Astrocyte (in vitro differentiated cells and primary cell): ENCODE measurements around the gene COG5. TPM values are rescaled to one million over a fixed set of nuclear protein-coding genes. Genes with fewer than 3 reads are reported as not detected.
A peak's percentile ranks its signal among the peaks of the same experiment; 100 is the strongest.

Experiments
- DNase-seq: peaks from one replicate; pipeline ENCODE4 v3.0.0-alpha.2; 2010; ENCODE audit warnings: low read depth
- FAIRE-seq: peaks from 2 replicates; lab custom pipeline; 2011; peaks lifted over from hg19 to GRCh38; lab: Jason Lieb, UNC
- H2AFZ ChIP-seq: 2 replicates; pipeline ENCODE4 v1.6.0; 2012; ENCODE audit warnings: low read depth, low read length, inconsistent platforms
- H3K27ac ChIP-seq: 2 replicates; pipeline ENCODE4 v1.5.1; 2011; ENCODE audit warnings: low read depth, low read length, inconsistent platforms
- H3K27me3 ChIP-seq: 2 replicates; pipeline ENCODE4 v1.6.0; 2011; ENCODE audit warnings: low read length, inconsistent platforms; ENCODE audit not compliant: insufficient read depth
- H3K36me3 ChIP-seq: 2 replicates; pipeline ENCODE4 v1.5.1; 2011; ENCODE audit warnings: low read length, inconsistent platforms; ENCODE audit not compliant: insufficient read depth
- H3K4me1 ChIP-seq: 2 replicates; pipeline ENCODE4 v1.5.1; 2011; ENCODE audit warnings: low read length, inconsistent platforms; ENCODE audit not compliant: insufficient read depth
- H3K4me2 ChIP-seq: 2 replicates; pipeline ENCODE4 v1.6.0; 2012; ENCODE audit warnings: low read length, inconsistent platforms
- H3K4me3 ChIP-seq: 2 replicates; pipeline ENCODE4 v1.5.1; 2011; ENCODE audit warnings: low read depth, mild to moderate bottlenecking, low read length, inconsistent platforms; ENCODE audit not compliant: insufficient read depth
- H3K79me2 ChIP-seq: 2 replicates; pipeline ENCODE4 v1.6.0; 2012; ENCODE audit warnings: mild to moderate bottlenecking, low read length, inconsistent platforms; ENCODE audit not compliant: insufficient read depth
- H3K9ac ChIP-seq: 2 replicates; pipeline ENCODE4 v1.6.0; 2012; ENCODE audit warnings: mild to moderate bottlenecking, low read length, inconsistent platforms
- H3K9me3 ChIP-seq: 2 replicates; pipeline ENCODE4 v1.5.1; 2012; ENCODE audit warnings: low read depth, mild to moderate bottlenecking, low read length, inconsistent platforms; ENCODE audit not compliant: insufficient read depth
- H4K20me1 ChIP-seq: 2 replicates; pipeline ENCODE4 v1.6.0; 2012; ENCODE audit warnings: low read length, inconsistent platforms; ENCODE audit not compliant: insufficient read depth
- H3K27ac Mint-ChIP-seq: one replicate; pipeline ENCODE4 v1.8.0; 2021; ENCODE audit warnings: mild to moderate bottlenecking, mixed read lengths; ENCODE audit not compliant: unreplicated experiment
- H3K27me3 Mint-ChIP-seq: one replicate; pipeline ENCODE4 v1.8.0; 2021; ENCODE audit warnings: low read depth, mixed read lengths; ENCODE audit not compliant: unreplicated experiment
- H3K36me3 Mint-ChIP-seq: one replicate; pipeline ENCODE4 v1.8.0; 2021; ENCODE audit warnings: low read depth, mixed read lengths; ENCODE audit not compliant: unreplicated experiment
- H3K4me1 Mint-ChIP-seq: one replicate; pipeline ENCODE4 v1.8.0; 2021; ENCODE audit warnings: low read depth, mixed read lengths; ENCODE audit not compliant: unreplicated experiment
- H3K4me3 Mint-ChIP-seq: one replicate; pipeline ENCODE4 v1.8.0; 2021; ENCODE audit warnings: mild to moderate bottlenecking, moderate library complexity, mixed read lengths; ENCODE audit not compliant: unreplicated experiment
- H3K9me3 Mint-ChIP-seq: one replicate; pipeline ENCODE4 v1.8.0; 2021; ENCODE audit warnings: mild to moderate bottlenecking, mixed read lengths; ENCODE audit not compliant: unreplicated experiment
- EZH2 ChIP-seq: IDR thresholded peaks from 2 replicates; pipeline ENCODE4 v1.6.1; 2012; ENCODE audit warnings: mild to moderate bottlenecking, low read length, inconsistent platforms; ENCODE audit not compliant: insufficient read depth
- total RNA-seq: library from RNA; stranded (reverse); gene quantifications from 2 replicates; pipeline ENCODE4 v1.2.1, GENCODE V29; 2021
- TF ChIP-seq, protein P1 (sequence below): IDR thresholded peaks from 2 replicates; pipeline ENCODE4 v1.5.1; 2011; ENCODE audit warnings: low read depth, mild to moderate bottlenecking, inconsistent platforms, low read length, moderate library complexity; ENCODE audit not compliant: insufficient read depth

The COG5 gene
- total RNA-seq, 1 donor from 2014 or later: 57.1 TPM

DNA sequence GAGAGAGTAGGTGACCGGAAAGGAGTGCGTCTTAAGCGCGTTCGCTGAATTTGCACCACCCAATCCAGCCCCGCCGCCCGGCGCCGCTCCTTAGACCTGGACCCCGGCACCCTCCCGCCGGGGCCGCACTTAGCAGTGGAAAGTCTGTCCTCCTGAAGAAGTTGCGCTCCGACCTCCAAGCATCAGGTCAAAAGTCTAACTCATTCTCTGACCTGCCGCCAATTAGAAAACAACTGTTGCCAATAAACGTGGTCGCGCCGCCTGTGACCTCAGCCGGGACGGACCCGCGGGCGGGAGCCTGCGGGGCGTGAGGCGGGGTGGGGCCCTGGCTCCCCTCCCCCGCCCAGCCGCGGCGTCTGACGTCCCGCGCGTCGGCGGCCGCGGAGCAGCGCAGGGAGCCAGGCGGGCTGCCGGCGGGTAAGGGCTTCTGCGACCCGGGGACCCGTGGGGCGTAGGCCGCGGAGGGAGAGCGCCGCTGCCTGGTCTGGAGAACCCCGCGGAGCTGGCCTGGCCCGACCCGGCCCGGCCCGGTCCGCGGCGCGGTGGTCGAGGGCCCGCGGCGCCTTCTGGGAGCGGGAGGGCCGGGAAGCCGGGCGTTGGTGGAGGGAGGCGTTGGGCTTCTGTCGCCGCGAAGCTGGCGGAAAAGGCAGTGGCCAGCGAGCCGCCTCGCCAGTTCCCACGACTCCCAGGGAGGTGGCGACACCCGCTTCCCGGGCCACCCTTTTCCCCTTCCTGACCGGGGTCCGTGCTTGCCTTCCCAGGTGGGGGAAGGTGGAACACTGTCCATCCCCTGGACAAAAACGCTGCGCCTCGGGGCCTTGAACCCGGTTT, 16.4 kb upstream of the COG5 start, which contains the start of gene BCAP29:
BCAP29 (plus strand) TSS at position 362 of the 831 bp plus-strand sequence. CDS start 527 bp downstream, outside the sequence.
- Histone ChIP-seq H3K9ac (peak within 1 kb of the TSS; percentile 92), H3K4me1 (peaks cover 7% of the 10 kb centered on the region), H3K36me3 (peaks cover 5% of the 10 kb centered on the region), H3K4me3 (peak within 1 kb of the TSS; percentile 87), H2AFZ (peak within 1 kb of the TSS; percentile 96), H4K20me1 (no peaks in the 10 kb centered on the region), H3K27ac (peak within 1 kb of the TSS; percentile 88), H3K27me3 (no peaks in the 10 kb centered on the region), H3K79me2 (peaks cover 47% of the 10 kb centered on the region), H3K4me2 (peak within 1 kb of the TSS; percentile 91), H3K9me3 (no peaks in the 10 kb centered on the region)
- H3K36me3 Mint-ChIP-seq: peaks cover 2% of the 10 kb centered on the region
- peak; percentile 30 for DNase-seq
- H3K4me3 Mint-ChIP-seq: peak within 1 kb of the TSS; percentile 94
- H3K4me1 Mint-ChIP-seq: peaks cover 7% of the 10 kb centered on the region
- no peak for FAIRE-seq
- H3K27me3 Mint-ChIP-seq: no peaks in the 10 kb centered on the region
- peak within 1 kb of the TSS; percentile 64 for H3K27ac Mint-ChIP-seq
- no peaks in the 10 kb centered on the region for H3K9me3 Mint-ChIP-seq
- TF ChIP-seq, protein P1, sequence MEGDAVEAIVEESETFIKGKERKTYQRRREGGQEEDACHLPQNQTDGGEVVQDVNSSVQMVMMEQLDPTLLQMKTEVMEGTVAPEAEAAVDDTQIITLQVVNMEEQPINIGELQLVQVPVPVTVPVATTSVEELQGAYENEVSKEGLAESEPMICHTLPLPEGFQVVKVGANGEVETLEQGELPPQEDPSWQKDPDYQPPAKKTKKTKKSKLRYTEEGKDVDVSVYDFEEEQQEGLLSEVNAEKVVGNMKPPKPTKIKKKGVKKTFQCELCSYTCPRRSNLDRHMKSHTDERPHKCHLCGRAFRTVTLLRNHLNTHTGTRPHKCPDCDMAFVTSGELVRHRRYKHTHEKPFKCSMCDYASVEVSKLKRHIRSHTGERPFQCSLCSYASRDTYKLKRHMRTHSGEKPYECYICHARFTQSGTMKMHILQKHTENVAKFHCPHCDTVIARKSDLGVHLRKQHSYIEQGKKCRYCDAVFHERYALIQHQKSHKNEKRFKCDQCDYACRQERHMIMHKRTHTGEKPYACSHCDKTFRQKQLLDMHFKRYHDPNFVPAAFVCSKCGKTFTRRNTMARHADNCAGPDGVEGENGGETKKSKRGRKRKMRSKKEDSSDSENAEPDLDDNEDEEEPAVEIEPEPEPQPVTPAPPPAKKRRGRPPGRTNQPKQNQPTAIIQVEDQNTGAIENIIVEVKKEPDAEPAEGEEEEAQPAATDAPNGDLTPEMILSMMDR: no peak
- TF ChIP-seq EZH2: no peak

DNA sequence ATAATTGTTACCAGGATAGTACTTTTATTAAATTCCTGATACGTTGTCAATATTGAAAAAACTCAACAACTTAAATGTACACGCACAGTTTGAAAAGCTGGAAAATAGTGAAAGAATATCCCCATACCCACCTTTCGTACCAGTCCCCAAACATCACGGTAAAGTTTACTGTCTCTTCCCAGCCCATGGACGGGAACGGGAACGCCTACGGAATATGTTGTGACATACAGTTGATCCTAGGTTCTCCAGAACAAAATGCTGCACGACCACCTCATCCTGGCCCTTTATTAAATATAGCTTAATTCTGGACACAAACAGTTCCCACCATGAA, 15.8 kb upstream of the COG5 start:
- H4K20me1 ChIP-seq: no peaks in the 10 kb centered on the region
- H3K4me1 Mint-ChIP-seq: peaks cover 7% of the 10 kb centered on the region
- no peaks in the 10 kb centered on the region for H3K27me3 Mint-ChIP-seq
- no peaks in the 10 kb centered on the region for H3K27me3 ChIP-seq
- peak overlapping the region; percentile 64 for H3K27ac Mint-ChIP-seq
- H2AFZ ChIP-seq: peak overlapping the region; percentile 96
- H3K4me3 Mint-ChIP-seq: peak overlapping the region; percentile 94
- H3K36me3 ChIP-seq: peaks cover under 1% of the 10 kb centered on the region
- peak overlapping the region; percentile 91 for H3K4me2 ChIP-seq
- H3K27ac ChIP-seq: peak overlapping the region; percentile 88
- no peak for FAIRE-seq
- no peaks in the 10 kb centered on the region for H3K9me3 Mint-ChIP-seq
- no peaks in the 10 kb centered on the region for H3K9me3 ChIP-seq
- peak overlapping the region; percentile 87 for H3K4me3 ChIP-seq
- peak overlapping the region; percentile 92 for H3K9ac ChIP-seq
- DNase-seq: no peak
- H3K36me3 Mint-ChIP-seq: peaks cover 2% of the 10 kb centered on the region
- peaks cover 7% of the 10 kb centered on the region for H3K4me1 ChIP-seq
- peaks cover 47% of the 10 kb centered on the region for H3K79me2 ChIP-seq
- no peak for TF ChIP-seq EZH2

DNA sequence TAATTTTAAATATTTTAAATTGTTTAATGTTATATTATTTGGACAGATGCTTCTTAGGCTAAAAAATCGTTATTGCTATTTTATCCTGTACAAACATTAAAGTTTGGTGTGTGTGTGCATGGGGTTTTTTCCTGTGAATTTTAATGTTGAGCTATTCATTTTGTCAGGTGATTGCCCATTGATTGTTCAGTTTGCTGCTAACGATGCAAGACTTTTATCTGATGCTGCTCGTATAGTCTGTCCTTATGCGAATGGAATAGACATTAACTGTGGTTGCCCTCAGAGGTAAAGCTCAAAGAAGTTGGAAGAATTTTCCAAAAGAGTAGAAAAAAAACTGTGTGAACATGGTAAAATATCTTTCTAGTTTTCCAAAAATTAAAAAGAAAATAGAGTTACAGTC, 9.8 kb upstream of the COG5 start:
- Histone ChIP-seq H3K4me3 (no peak overlapping the region), H4K20me1 (no peaks in the 10 kb centered on the region), H3K27ac (no peak overlapping the region), H3K79me2 (no peaks in the 10 kb centered on the region), H2AFZ (no peak overlapping the region), H3K9ac (no peak overlapping the region), H3K36me3 (peaks cover 3% of the 10 kb centered on the region), H3K4me1 (no peaks in the 10 kb centered on the region), H3K4me2 (no peak overlapping the region), H3K27me3 (no peaks in the 10 kb centered on the region), H3K9me3 (no peaks in the 10 kb centered on the region)
- Mint-ChIP-seq H3K27ac (no peak overlapping the region), H3K4me3 (no peak overlapping the region), H3K9me3 (no peaks in the 10 kb centered on the region), H3K36me3 (peaks cover 1% of the 10 kb centered on the region), H3K27me3 (no peaks in the 10 kb centered on the region), H3K4me1 (no peaks in the 10 kb centered on the region)
- no peak for DNase-seq
- TF ChIP-seq EZH2: no peak
- TF ChIP-seq, protein P1: no peak
- no peak for FAIRE-seq
